ENCODE measurements around the gene LRRIQ3. TPM values are rescaled to one million over a fixed set of nuclear protein-coding genes. Genes with fewer than 3 reads are reported as not detected.

LRRIQ3 gene
- total RNA-seq (2022; extraction: Qiagen RNA extraction; ENCODE audit: low read depth) = 0.59 to 0.82 TPM (median 0.69 TPM) in 5 replicates

GRCh38 chr1:74197657-74198552 is at the start of gene LRRIQ3, which contains the start of gene FPGT:
Gene LRRIQ3, minus strand, starts transcription at chr1:74198176. Its CDS starts 14,492 bp downstream, at chr1:74183684.
Gene FPGT, plus strand, starts transcription at chr1:74198242. Its CDS starts 37 bp downstream, at chr1:74198279.

GRCh38 chr1:74235153-74235552 is 37.2 kb upstream of the LRRIQ3 start, which contains the start of gene TNNI3K:
Gene TNNI3K, plus strand, starts transcription at chr1:74235387. Its CDS starts 65 bp downstream, at chr1:74235452.

Other genes starting within 250 kb of the LRRIQ3 start
- gene FPGT, start 66 bp upstream of the LRRIQ3 start, total RNA-seq (2022; extraction: Qiagen RNA extraction; ENCODE audit: low read depth) = 4.3 to 8.4 TPM (median 7.4 TPM) in 5 replicates
- not detected in 5 replicates for gene TNNI3K, start 37.2 kb upstream of the LRRIQ3 start, total RNA-seq (2022; extraction: Qiagen RNA extraction; ENCODE audit: low read depth)

Data from A549 treated with ZK216348 at 1 μM for 4 hours (cell line).